H1 (cell line): ENCODE results near the gene SSBP3.

Source experiments
- ATF2 ChIP-seq: IDR thresholded peaks from 2 replicates; pipeline ENCODE4 v1.6.1; 2012; ENCODE audit warnings: low read length, inconsistent platforms
- ATF3 ChIP-seq: IDR thresholded peaks from 2 replicates; pipeline ENCODE4 v1.6.1; 2011; ENCODE audit warnings: low read depth, mild to moderate bottlenecking, low read length; ENCODE audit not compliant: insufficient read depth
- CEBPB ChIP-seq: IDR thresholded peaks from 2 replicates; pipeline ENCODE4 v1.6.1; 2012; ENCODE audit warnings: low read depth, low read length
- CHD1 ChIP-seq: IDR thresholded peaks from 2 replicates; pipeline ENCODE4 v1.6.1; 2012; ENCODE audit warnings: low read depth, low read length, improper control_type of control experiment
- CREB1 ChIP-seq: IDR thresholded peaks from 2 replicates; pipeline ENCODE4 v1.6.1; 2012; ENCODE audit warnings: inconsistent platforms
- CTCF ChIP-seq, 3 experiments: IDR thresholded peaks; 1 replicate in 2 of 3; 2 replicates in 1 of 3; pipeline versions ENCODE4 v1.5.1 to v1.6.1; 2011; ENCODE audit warnings: low read length in 3 of 3, mild to moderate bottlenecking in 3 of 3, inconsistent platforms in 2 of 3, low read depth in 1 of 3, moderate library complexity in 1 of 3; ENCODE audit not compliant: insufficient read depth in 1 of 3; ENCODE audit errors: control extremely low read depth in 1 of 3
- GABPA ChIP-seq: IDR thresholded peaks from 2 replicates; pipeline ENCODE4 v1.6.1; 2011; ENCODE audit warnings: mild to moderate bottlenecking, low read length, moderate library complexity, borderline replicate concordance; ENCODE audit not compliant: insufficient read depth
- JUN ChIP-seq: IDR thresholded peaks from 2 replicates; pipeline ENCODE4 v1.6.1; 2011; ENCODE audit warnings: low read depth, mild to moderate bottlenecking, improper control_type of control experiment, low read length
- KDM5A ChIP-seq: fragments of 200-600 bp; IDR thresholded peaks from 2 replicates; pipeline ENCODE4 v1.7.1; 2012; ENCODE audit warnings: mild to moderate bottlenecking, low read length, inconsistent platforms, mixed read lengths
- MAX ChIP-seq: IDR thresholded peaks from 2 replicates; pipeline ENCODE4 v1.6.1; 2012; ENCODE audit warnings: inconsistent platforms
- NRF1 ChIP-seq: IDR thresholded peaks from 2 replicates; pipeline ENCODE4 v1.6.1; 2011; ENCODE audit warnings: mild to moderate bottlenecking, low read depth, low read length, improper control_type of control experiment
- POLR2A ChIP-seq, 2 experiments: IDR thresholded peaks; 1 replicate in 1 of 2; 2 replicates in 1 of 2; pipeline ENCODE4 v1.6.1; 2011; ENCODE audit warnings: low read depth in 2 of 2, low read length in 2 of 2, mild to moderate bottlenecking in 2 of 2; ENCODE audit errors: control extremely low read depth in 1 of 2
- POLR2AphosphoS5 ChIP-seq: IDR thresholded peaks from 2 replicates; pipeline ENCODE4 v1.6.1; 2011; ENCODE audit warnings: low read depth, low read length
- TAF7 ChIP-seq: optimal IDR thresholded peaks from 2 replicates; pipeline ENCODE3; 2011; ENCODE audit warnings: low read depth, mild to moderate bottlenecking, inconsistent platforms, low read length, moderate library complexity, borderline replicate concordance

GRCh38 chr1:54222711-54223110 is 183.5 kb downstream of the SSBP3 start:
- TF ChIP-seq POLR2AphosphoS5 (no peak), CTCF (IDR thresholded peaks at IDR 0.05; ENCODE audit: control extremely low read depth in 1 of 3, insufficient read depth in 1 of 3, low read depth in 1 of 3, low read length in 3 of 3) (no peak), POLR2A (IDR thresholded peaks at IDR 0.05; ENCODE audit: control extremely low read depth in 1 of 2, low read depth in 2 of 2, low read length in 2 of 2) (peak in 1 of 2 experiments; percentile 4; a peak in 2 of 3 replicates), MAX (no peak), CEBPB (no peak), NRF1 (no peak), CREB1 (no peak), ATF2 (no peak), ATF3 (no peak), TAF7 (no peak), KDM5A (no peak), JUN (no peak), GABPA (no peak), CHD1 (no peak)
